GM20431 (cell line): ENCODE measurements around the gene RAB6C.
"Not testable (repeated sequence)": the region's sequence is repeated elsewhere in the genome, so short reads cannot be mapped to it uniquely, and the experiment has no call there.

Source experiments
- in situ Hi-C: fragments of 300-500 bp; cut with MseI, MboI; formaldehyde crosslinking; loops from one replicate; pipeline ENCODE4 v1.15.0; 2020; ENCODE audit warnings: low sequenced_read_pairs; ENCODE audit not compliant: unreplicated experiment

RAB6C gene

GRCh38 chr2:129979629-129980155 is at the start of gene RAB6C:
Gene RAB6C, plus strand, starts transcription at chr2:129979666. Its CDS starts 450 bp downstream, at chr2:129980116.
- in situ Hi-C loops: not testable (repeated sequence)

DNA sequence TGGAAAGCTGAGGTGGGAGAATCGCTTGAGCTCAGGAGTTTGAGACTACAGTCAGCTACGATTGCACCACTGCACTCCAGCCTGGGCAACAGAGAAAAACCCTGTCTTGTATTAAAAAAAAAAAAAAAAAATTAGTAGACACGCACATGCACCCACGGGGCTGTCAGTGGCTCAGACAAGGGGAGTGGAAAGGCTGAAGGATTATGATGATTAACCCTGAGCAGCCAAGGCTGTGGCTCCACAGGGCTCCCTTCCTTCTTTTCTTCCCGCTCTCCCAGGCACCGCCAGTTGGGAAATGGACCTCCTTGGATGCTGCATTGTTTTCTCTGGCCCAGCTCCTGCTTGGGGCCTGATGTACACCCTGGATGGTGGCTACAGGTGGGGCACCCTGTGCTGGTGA is 49.0 kb upstream of the RAB6C start:
- in situ Hi-C loops: loop anchor here (25.0 kb wide), 1 partner anchor 407 kb away; the partner anchor contains the start of gene IMP4

- in situ Hi-C loops: loop anchor here (25.0 kb wide), 1 partner anchor 404 kb away; the partner anchor contains the start of gene IMP4
These were observed 46.1 kb upstream of the RAB6C start for GRCh38 chr2:129933387-129933786.

GRCh38 chr2:129934044-129934822 is 45.2 kb upstream of the RAB6C start:
- in situ Hi-C loops: loop anchor here (25.0 kb wide), 1 partner anchor 403 kb away; the partner anchor contains the start of gene IMP4

- in situ Hi-C loops: loop anchor here (25.0 kb wide), 1 partner anchor 402 kb away; the partner anchor contains the start of gene IMP4
These were observed 44.3 kb upstream of the RAB6C start for GRCh38 chr2:129935118-129935517.

- in situ Hi-C loops: loop anchor here (25.0 kb wide), 1 partner anchor 401 kb away; the partner anchor contains the start of gene IMP4
These were observed 43.0 kb upstream of the RAB6C start for GRCh38 chr2:129936334-129936934.

- in situ Hi-C loops: loop anchor here (25.0 kb wide), 1 partner anchor 398 kb away; the partner anchor contains the start of gene IMP4
These were observed 40.5 kb upstream of the RAB6C start for GRCh38 chr2:129938850-129939471.

DNA sequence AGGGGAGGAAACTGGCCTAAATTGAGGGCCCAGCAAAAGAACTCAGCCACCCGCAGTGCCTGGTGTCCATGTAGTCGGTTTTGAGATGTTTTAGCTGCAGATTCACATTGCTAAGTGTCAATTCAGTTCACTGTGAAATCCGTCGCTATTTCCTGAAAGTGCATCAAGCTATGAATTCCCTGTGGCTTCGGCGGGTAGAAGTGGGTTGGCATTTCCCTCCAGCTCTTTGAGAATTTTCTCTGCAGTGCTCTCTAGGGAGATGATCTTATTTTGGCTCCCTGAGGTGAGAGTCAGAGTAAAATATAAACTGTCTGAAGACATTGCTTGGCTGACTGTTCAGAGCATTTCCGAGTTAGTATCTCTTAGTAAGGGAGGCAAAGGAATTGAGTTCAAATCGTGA is 36.0 kb upstream of the RAB6C start:
- in situ Hi-C loops: loop anchor here (25.0 kb wide), 1 partner anchor 394 kb away; the partner anchor contains the start of gene IMP4

DNA sequence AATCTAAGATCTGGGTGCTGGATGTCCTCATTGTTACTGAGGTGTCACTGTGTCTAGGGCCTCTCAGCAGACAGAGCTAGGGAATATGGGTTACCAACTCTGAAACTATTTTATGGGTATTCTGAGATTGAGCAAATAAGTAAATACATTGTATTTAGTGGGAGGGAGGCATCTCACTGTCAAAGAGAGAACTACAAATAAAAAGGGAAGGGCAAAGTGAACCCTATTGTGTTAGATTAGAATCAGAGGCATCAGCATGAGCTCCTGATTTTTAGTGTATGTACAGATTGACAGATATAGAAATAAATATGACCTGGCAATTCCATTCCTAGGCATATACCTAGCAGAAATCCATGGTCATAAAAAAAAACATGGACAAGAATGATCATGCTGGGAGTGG is 33.9 kb upstream of the RAB6C start:
- in situ Hi-C loops: loop anchor here (25.0 kb wide), 1 partner anchor 392 kb away; the partner anchor contains the start of gene IMP4

DNA sequence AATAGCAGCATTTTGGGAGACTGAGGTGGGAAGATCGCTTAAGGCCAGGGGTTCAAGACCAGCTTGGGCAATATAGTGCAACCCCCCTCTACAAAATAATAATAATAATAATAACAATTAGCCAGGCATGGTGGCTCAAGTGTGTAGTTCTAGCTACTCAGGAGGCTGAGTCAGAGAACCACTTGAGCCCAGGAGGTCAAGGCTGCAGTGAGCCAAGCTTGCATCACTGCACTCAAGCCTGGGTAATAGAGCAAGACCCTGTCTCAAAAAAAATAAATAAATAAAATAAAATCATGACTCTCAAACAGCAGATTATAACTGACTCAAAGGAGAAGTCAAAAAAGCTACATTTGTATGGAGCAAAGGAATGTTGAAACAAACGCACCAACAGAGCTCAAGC is 31.8 kb upstream of the RAB6C start:
- in situ Hi-C loops: loop anchor here (25.0 kb wide), 1 partner anchor 390 kb away; the partner anchor contains the start of gene IMP4

- in situ Hi-C loops: not testable (repeated sequence)
These were observed 23.3 kb upstream of the RAB6C start for GRCh38 chr2:129956171-129956570.

GRCh38 chr2:129957891-129958290 is 21.6 kb upstream of the RAB6C start:
- in situ Hi-C loops: no loop called here

GRCh38 chr2:129958736-129959135 is 20.7 kb upstream of the RAB6C start:
- in situ Hi-C loops: not testable (repeated sequence)

DNA sequence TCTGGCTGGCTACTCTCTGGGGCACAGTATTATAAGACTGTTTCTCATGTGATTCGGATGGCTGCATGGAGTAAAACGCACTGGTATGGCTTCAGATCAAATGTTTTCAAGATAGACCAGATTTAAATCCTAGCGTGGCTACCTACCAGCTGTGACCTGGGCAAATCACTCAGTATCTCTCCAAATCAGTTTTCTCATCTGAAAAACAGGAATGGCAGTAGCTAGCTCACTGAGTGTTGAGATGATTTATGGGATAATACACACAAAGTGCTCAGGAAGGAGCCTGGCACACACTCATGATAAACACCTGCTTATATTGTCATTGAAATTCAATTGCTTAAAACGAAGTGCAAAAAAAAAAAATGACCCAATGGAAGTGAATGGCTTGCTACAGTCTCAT is 10.9 kb upstream of the RAB6C start:
- in situ Hi-C loops: not testable (repeated sequence)

DNA sequence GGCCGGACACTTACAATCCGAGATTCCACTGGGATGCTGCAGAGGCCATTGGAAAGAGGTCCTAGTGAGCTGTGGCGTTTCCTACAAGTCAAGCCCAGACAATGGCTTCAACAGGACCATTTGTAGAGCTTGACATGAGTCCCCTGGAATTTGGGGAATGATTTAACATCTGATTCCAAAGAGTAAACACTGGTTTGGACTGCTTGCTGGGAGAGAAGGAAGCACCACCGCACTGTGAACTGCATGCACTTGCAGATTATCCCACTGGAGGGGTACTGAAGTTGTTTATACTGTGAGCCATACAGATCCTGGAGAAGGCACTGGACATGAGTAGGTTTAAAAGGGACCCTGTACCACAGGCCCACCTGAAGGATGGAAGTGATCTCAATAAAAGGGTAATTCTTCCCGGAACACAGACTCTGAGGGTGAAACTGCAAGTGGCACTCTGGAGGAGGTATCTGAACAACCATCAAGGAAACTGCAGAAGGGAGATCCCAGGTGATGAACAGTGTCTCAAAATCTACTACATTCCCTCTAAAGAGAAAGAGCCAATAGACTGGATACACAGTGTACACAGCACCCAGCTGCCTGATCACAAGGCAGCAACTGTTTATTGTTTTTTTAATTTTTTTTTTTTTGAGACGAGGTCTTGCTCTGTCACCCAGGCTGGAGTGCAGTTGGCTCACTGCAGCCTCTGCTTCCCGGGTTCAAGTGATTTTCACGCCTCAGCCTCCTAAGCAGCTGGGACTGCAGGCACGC is 4.3 kb upstream of the RAB6C start:
- in situ Hi-C loops: no loop called here

- in situ Hi-C loops: not testable (repeated sequence)
These were observed 2.5 kb upstream of the RAB6C start for GRCh38 chr2:129976969-129977368.

GRCh38 chr2:129977986-129978385 is 1.5 kb upstream of the RAB6C start:
- in situ Hi-C loops: no loop called here

- in situ Hi-C loops: not testable (repeated sequence)
These were observed 780 bp downstream of the RAB6C start for GRCh38 chr2:129980246-129980645.

DNA sequence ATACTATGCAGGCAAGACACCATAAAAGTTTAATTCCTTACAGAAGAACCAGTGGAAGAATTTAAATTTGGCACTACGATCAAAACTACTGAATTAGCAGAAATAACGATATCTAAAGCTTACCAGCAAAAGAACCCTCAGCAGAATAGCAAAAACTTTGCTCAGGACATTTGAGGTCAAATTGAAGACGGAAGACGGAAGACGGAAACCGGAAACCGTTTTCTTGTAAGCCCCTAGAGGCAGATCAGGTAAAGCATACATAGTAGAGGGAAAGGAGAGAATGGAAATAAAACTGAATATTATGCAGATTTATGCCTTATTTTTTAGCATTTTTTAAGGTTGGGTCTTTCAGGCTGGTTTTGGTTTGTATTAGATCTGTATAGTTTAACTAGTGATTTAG is 2.2 kb downstream of the RAB6C start:
- in situ Hi-C loops: not testable (repeated sequence)

GRCh38 chr2:129984426-129984825 is 5.0 kb downstream of the RAB6C start:
- in situ Hi-C loops: no loop called here
